Dedifferentiated amniotic fluid mesenchymal stem cell (primary cell): Measurements from ENCODE around the gene MC2R.
"Not testable (repeated sequence)": the region's sequence is repeated elsewhere in the genome, so short reads cannot be mapped to it uniquely, and the experiment has no call there.

Source experiments
- DNase-seq: peaks from one replicate; pipeline ENCODE4 v3.0.0-alpha.2; 2016; ENCODE audit errors: extremely low spot score

MC2R gene

GRCh38 chr18:13893418-13893760, 21.9 kb downstream of the MC2R start:
- no peak for DNase-seq

GRCh38 chr18:13892098-13892497, 23.2 kb downstream of the MC2R start:
- no peak for DNase-seq

- DNase-seq: no peak
Measured at GRCh38 chr18:13890761-13891361, 24.5 kb downstream of the MC2R start.

GRCh38 chr18:13889671-13890070, 25.7 kb downstream of the MC2R start:
- DNase-seq: no peak

GRCh38 chr18:13888191-13888716, 27.1 kb downstream of the MC2R start:
- DNase-seq: no peak

- DNase-seq: no peak
Measured at GRCh38 chr18:13885009-13885408, 30.3 kb downstream of the MC2R start.

GRCh38 chr18:13879937-13880336, 35.4 kb downstream of the MC2R start:
- no peak for DNase-seq

- no peak for DNase-seq
Measured at GRCh38 chr18:13879492-13879891, 35.8 kb downstream of the MC2R start.

GRCh38 chr18:13878857-13879256, 36.5 kb downstream of the MC2R start:
- no peak for DNase-seq

GRCh38 chr18:13877157-13877556, 38.2 kb downstream of the MC2R start:
- DNase-seq: no peak

- DNase-seq: no peak
Measured at GRCh38 chr18:13874558-13874957, 40.8 kb downstream of the MC2R start.

GRCh38 chr18:13872932-13873331, 42.4 kb downstream of the MC2R start:
- DNase-seq: no peak

GRCh38 chr18:13872373-13872772, 43.0 kb downstream of the MC2R start:
- DNase-seq: no peak

- DNase-seq: no peak
Measured at GRCh38 chr18:13871701-13872100, 43.6 kb downstream of the MC2R start.

GRCh38 chr18:13868501-13869271, 46.6 kb downstream of the MC2R start:
- no peak for DNase-seq

- not testable (repeated sequence) for DNase-seq
Measured at GRCh38 chr18:13862898-13863297, 52.4 kb downstream of the MC2R start.

GRCh38 chr18:13849791-13850190, 65.5 kb downstream of the MC2R start:
- DNase-seq: no peak

- no peak for DNase-seq
Measured at GRCh38 chr18:13836559-13836958, 78.8 kb downstream of the MC2R start.

- DNase-seq: no peak
Measured at GRCh38 chr18:13835202-13835601, 80.1 kb downstream of the MC2R start.

GRCh38 chr18:13834496-13835015, 80.8 kb downstream of the MC2R start:
- DNase-seq: no peak
